Measurements from ENCODE around the gene PLA2R1.

DNA sequence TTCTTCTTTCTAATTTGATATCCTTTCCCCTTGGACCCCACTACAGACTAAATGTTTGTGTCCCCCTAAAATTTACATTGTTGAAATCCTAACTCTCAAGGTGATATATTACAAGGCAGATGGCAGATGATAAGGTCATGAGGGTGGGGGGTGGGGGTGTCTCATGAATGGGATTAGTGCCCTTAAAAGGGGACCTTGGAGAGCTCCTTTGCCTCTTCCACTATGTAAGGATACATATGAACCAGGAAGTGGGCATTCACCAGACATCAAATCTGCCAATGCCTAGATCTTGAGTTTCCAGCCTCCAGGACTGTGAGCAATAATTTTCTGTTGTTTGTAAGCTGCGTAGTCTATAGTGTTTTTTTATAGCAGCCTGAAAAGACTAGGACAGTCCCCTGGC lies 89.1 kb downstream of the PLA2R1 start:
- no peak for TF ChIP-seq EZH2phosphoT487 (conservative IDR thresholded peaks at IDR 0.05; ENCODE audit: low read length)
- TF ChIP-seq, protein P1, sequence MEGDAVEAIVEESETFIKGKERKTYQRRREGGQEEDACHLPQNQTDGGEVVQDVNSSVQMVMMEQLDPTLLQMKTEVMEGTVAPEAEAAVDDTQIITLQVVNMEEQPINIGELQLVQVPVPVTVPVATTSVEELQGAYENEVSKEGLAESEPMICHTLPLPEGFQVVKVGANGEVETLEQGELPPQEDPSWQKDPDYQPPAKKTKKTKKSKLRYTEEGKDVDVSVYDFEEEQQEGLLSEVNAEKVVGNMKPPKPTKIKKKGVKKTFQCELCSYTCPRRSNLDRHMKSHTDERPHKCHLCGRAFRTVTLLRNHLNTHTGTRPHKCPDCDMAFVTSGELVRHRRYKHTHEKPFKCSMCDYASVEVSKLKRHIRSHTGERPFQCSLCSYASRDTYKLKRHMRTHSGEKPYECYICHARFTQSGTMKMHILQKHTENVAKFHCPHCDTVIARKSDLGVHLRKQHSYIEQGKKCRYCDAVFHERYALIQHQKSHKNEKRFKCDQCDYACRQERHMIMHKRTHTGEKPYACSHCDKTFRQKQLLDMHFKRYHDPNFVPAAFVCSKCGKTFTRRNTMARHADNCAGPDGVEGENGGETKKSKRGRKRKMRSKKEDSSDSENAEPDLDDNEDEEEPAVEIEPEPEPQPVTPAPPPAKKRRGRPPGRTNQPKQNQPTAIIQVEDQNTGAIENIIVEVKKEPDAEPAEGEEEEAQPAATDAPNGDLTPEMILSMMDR (IDR thresholded peaks at IDR 0.05; ENCODE audit: insufficient read depth, low read length, poor library complexity, severe bottlenecking), result no peak
